HCT116 (cell line): ENCODE measurements around the gene EPHB3.

Source experiments
- CTCF ChIP-seq, 3 experiments: fragments of 200-600 bp in 1 of 3; sonication (generic) in 1 of 3; IDR thresholded peaks in 2 of 3; conservative IDR thresholded peaks in 1 of 3; 2 replicates each; pipeline ENCODE4 v1.5.1; 2012 to 2017; ENCODE audit warnings: low read depth in 2 of 3, low read length in 2 of 3, antibody characterized with exemption in 1 of 3, borderline replicate concordance in 1 of 3, control low read depth in 1 of 3, mild to moderate bottlenecking in 1 of 3, mixed read lengths in 1 of 3, mixed run types in 1 of 3, moderate library complexity in 1 of 3; ENCODE audit not compliant: insufficient read depth in 1 of 3
- EZH2 ChIP-seq: fragments of 200-600 bp; sonication (generic); IDR thresholded peaks from 2 replicates; pipeline ENCODE4 v1.6.1; 2017; ENCODE audit warnings: antibody characterized with exemption, mixed run types
- MAX ChIP-seq: IDR thresholded peaks from 2 replicates; pipeline ENCODE4 v1.6.1; 2012
- SP1 ChIP-seq: IDR thresholded peaks from 2 replicates; pipeline ENCODE4 v1.6.1; 2012; ENCODE audit warnings: low read depth

GRCh38 chr3:184562878-184563560, 1.4 kb downstream of the EPHB3 start:
- TF ChIP-seq EZH2 (no peak), MAX (no peak), CTCF (IDR thresholded peaks at IDR 0.05 in 2 of 3, conservative IDR thresholded peaks at IDR 0.05 in 1 of 3; ENCODE audit: borderline replicate concordance in 1 of 3, insufficient read depth in 1 of 3, low read depth in 2 of 3, low read length in 2 of 3) (no peak), SP1 (no peak)
